ENCODE measurements around the gene CDK5RAP1. TPM values are rescaled to one million over a fixed set of nuclear protein-coding genes. Genes with fewer than 3 reads are reported as not detected.

CDK5RAP1 gene
- total and polyA plus RNA-seq, 4 donors = 11.3 to 22.1 (median 14.8) TPM

DNA sequence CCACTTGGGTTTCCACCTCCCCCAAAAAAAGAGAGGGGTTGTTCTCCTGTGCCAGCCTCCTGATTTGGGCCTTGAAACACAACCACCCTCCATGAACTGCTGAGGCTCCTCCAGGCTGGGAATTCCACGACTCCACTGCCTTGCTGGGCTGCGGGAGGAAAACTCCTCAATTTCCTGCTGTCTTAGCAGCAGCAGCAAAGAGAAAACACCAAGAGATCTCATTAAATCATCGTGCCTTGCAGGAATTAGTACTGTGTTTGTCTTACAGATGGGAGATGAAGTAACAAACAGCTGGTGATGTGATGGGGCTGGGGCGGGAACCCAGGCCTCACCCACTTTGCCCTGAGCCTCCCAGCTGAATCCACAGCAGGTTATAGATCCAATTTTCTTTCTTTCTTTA is 89.3 kb downstream of the CDK5RAP1 start:
- Histone ChIP-seq H3K4me1 (ENCODE audit: control insufficient read depth in 4 of 4, insufficient read depth in 4 of 4, low read length in 3 of 4) (no peaks in the 10 kb centered on the region), H3K27ac (ENCODE audit: low read depth in 1 of 2, low read length in 2 of 2) (no peak overlapping the region), H3K27me3 (ENCODE audit: control insufficient read depth in 4 of 4, insufficient read depth in 4 of 4, low read length in 3 of 4) (no peaks in the 10 kb centered on the region), H3K9ac (ENCODE audit: low read depth in 1 of 2, low read length in 2 of 2) (no peak overlapping the region), H3K36me3 (ENCODE audit: control insufficient read depth in 4 of 4, insufficient read depth in 3 of 4, low read depth in 1 of 4, low read length in 3 of 4) (no peaks in the 10 kb centered on the region), H3K9me3 (ENCODE audit: control insufficient read depth in 4 of 4, low read length in 3 of 4) (no peaks in the 10 kb centered on the region), H3K4me3 (ENCODE audit: low read depth in 1 of 3, low read length in 3 of 3) (no peak overlapping the region)
- DNase-seq (ENCODE audit: low spot score) = no peak
- TF ChIP-seq FOXA2 (IDR thresholded peaks at IDR 0.05) (no peak), NR2F2 (IDR thresholded peaks at IDR 0.05) (no peak), MAX (IDR thresholded peaks at IDR 0.05) (no peak), HNF4G (IDR thresholded peaks at IDR 0.05) (no peak), YY1 (IDR thresholded peaks at IDR 0.05) (no peak), REST (IDR thresholded peaks at IDR 0.05) (no peak), SP1 (IDR thresholded peaks at IDR 0.05) (no peak), TAF1 (conservative IDR thresholded peaks at IDR 0.05) (no peak), JUND (IDR thresholded peaks at IDR 0.05) (no peak)
- TF ChIP-seq, protein P1, sequence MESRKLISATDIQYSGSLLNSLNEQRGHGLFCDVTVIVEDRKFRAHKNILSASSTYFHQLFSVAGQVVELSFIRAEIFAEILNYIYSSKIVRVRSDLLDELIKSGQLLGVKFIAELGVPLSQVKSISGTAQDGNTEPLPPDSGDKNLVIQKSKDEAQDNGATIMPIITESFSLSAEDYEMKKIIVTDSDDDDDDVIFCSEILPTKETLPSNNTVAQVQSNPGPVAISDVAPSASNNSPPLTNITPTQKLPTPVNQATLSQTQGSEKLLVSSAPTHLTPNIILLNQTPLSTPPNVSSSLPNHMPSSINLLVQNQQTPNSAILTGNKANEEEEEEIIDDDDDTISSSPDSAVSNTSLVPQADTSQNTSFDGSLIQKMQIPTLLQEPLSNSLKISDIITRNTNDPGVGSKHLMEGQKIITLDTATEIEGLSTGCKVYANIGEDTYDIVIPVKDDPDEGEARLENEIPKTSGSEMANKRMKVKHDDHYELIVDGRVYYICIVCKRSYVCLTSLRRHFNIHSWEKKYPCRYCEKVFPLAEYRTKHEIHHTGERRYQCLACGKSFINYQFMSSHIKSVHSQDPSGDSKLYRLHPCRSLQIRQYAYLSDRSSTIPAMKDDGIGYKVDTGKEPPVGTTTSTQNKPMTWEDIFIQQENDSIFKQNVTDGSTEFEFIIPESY (IDR thresholded peaks at IDR 0.05) = no peak
- TF ChIP-seq, protein P2, sequence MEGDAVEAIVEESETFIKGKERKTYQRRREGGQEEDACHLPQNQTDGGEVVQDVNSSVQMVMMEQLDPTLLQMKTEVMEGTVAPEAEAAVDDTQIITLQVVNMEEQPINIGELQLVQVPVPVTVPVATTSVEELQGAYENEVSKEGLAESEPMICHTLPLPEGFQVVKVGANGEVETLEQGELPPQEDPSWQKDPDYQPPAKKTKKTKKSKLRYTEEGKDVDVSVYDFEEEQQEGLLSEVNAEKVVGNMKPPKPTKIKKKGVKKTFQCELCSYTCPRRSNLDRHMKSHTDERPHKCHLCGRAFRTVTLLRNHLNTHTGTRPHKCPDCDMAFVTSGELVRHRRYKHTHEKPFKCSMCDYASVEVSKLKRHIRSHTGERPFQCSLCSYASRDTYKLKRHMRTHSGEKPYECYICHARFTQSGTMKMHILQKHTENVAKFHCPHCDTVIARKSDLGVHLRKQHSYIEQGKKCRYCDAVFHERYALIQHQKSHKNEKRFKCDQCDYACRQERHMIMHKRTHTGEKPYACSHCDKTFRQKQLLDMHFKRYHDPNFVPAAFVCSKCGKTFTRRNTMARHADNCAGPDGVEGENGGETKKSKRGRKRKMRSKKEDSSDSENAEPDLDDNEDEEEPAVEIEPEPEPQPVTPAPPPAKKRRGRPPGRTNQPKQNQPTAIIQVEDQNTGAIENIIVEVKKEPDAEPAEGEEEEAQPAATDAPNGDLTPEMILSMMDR (IDR thresholded peaks at IDR 0.05; ENCODE audit: low read depth, low read length, missing input control) = no peak
- WGBS = 74% methylated on average over 4 of the region's 4 CpGs

GRCh38 chr20:33311011-33311410 is 90.3 kb downstream of the CDK5RAP1 start:
- no peak overlapping the region for H3K27ac ChIP-seq (ENCODE audit: low read depth in 1 of 2, low read length in 2 of 2)
- no peaks in the 10 kb centered on the region for H3K27me3 ChIP-seq (ENCODE audit: control insufficient read depth in 4 of 4, insufficient read depth in 4 of 4, low read length in 3 of 4)
- WGBS = 89% methylated on average over 8 of the region's 8 CpGs
- no peak overlapping the region for H3K9ac ChIP-seq (ENCODE audit: low read depth in 1 of 2, low read length in 2 of 2)
- TF ChIP-seq, protein P3, sequence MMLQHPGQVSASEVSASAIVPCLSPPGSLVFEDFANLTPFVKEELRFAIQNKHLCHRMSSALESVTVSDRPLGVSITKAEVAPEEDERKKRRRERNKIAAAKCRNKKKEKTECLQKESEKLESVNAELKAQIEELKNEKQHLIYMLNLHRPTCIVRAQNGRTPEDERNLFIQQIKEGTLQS (IDR thresholded peaks at IDR 0.05) = no peak
- TF ChIP-seq TAF1 (conservative IDR thresholded peaks at IDR 0.05) (no peak), RXRA (IDR thresholded peaks at IDR 0.05) (no peak), RAD21 (IDR thresholded peaks at IDR 0.05) (no peak), EGR1 (IDR thresholded peaks at IDR 0.05; ENCODE audit: low read depth in 2 of 2) (no peak), FOXA2 (IDR thresholded peaks at IDR 0.05) (no peak), MAX (IDR thresholded peaks at IDR 0.05) (no peak), NR2F2 (IDR thresholded peaks at IDR 0.05) (no peak), REST (IDR thresholded peaks at IDR 0.05) (no peak), FOXA1 (IDR thresholded peaks at IDR 0.05) (no peak), GABPA (IDR thresholded peaks at IDR 0.05 in 1 of 2, conservative IDR thresholded peaks at IDR 0.05 in 1 of 2) (no peak), YY1 (IDR thresholded peaks at IDR 0.05) (no peak), HNF4A (conservative IDR thresholded peaks at IDR 0.05) (no peak)
- TF ChIP-seq, protein P2 (IDR thresholded peaks at IDR 0.05; ENCODE audit: low read depth, low read length, missing input control) = no peak
- no peak for DNase-seq (ENCODE audit: low spot score)
- no peak overlapping the region for H3K4me3 ChIP-seq (ENCODE audit: low read depth in 1 of 3, low read length in 3 of 3)
- H3K4me1 ChIP-seq (ENCODE audit: control insufficient read depth in 4 of 4, insufficient read depth in 4 of 4, low read length in 3 of 4) = no peaks in the 10 kb centered on the region
- H3K36me3 ChIP-seq (ENCODE audit: control insufficient read depth in 4 of 4, insufficient read depth in 3 of 4, low read depth in 1 of 4, low read length in 3 of 4) = no peaks in the 10 kb centered on the region
- H3K9me3 ChIP-seq (ENCODE audit: control insufficient read depth in 4 of 4, low read length in 3 of 4) = no peaks in the 10 kb centered on the region

Measured in liver (tissue), 9 donors.